ENCODE data around the gene PDCD2L. TPM values are rescaled to one million over a fixed set of nuclear protein-coding genes. Genes with fewer than 3 reads are reported as not detected.
"Not testable (repeated sequence)": the region's sequence is repeated elsewhere in the genome, so short reads cannot be mapped to it uniquely, and the experiment has no call there.

PDCD2L gene
- total RNA-seq, 4 donors from 2014 or later: 5.9 to 20.3 (median 14.7) TPM

DNA sequence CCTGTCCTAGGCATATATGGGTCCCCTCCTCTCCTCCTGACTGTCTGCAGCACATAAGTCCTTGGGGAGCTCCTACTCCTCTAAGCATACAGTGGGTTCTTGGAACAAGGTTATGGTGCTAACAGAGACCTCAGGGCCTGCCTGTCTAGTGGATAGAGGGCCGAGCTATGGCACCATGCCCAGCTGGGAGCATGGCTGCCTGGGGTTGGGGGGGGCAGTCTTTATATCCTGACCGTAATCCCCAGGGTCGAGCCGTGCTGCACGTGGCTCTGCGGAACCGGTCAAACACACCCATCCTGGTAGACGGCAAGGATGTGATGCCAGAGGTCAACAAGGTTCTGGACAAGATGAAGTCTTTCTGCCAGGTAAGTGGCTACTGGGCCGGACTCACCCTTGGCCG is 35.9 kb upstream of the PDCD2L start:
- DNase-seq (ENCODE audit: low spot score in 2 of 2): no peak
- peaks cover 29% of the 10 kb centered on the region for H3K4me1 ChIP-seq
- H3K27ac ChIP-seq: no peak overlapping the region
- TF ChIP-seq EP300 (IDR thresholded peaks at IDR 0.05) (no peak), POLR2A (IDR thresholded peaks at IDR 0.05) (no peak), POLR2AphosphoS5 (IDR thresholded peaks at IDR 0.05) (no peak)
- TF ChIP-seq, protein P1, sequence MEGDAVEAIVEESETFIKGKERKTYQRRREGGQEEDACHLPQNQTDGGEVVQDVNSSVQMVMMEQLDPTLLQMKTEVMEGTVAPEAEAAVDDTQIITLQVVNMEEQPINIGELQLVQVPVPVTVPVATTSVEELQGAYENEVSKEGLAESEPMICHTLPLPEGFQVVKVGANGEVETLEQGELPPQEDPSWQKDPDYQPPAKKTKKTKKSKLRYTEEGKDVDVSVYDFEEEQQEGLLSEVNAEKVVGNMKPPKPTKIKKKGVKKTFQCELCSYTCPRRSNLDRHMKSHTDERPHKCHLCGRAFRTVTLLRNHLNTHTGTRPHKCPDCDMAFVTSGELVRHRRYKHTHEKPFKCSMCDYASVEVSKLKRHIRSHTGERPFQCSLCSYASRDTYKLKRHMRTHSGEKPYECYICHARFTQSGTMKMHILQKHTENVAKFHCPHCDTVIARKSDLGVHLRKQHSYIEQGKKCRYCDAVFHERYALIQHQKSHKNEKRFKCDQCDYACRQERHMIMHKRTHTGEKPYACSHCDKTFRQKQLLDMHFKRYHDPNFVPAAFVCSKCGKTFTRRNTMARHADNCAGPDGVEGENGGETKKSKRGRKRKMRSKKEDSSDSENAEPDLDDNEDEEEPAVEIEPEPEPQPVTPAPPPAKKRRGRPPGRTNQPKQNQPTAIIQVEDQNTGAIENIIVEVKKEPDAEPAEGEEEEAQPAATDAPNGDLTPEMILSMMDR (IDR thresholded peaks at IDR 0.05): no peak
- peaks cover 57% of the 10 kb centered on the region for H3K36me3 ChIP-seq
- no peaks in the 10 kb centered on the region for H3K9me3 ChIP-seq
- 100% methylated on average over 2 of the region's 10 CpGs for WGBS
- H3K4me3 ChIP-seq: no peak overlapping the region
- H3K27me3 ChIP-seq: no peaks in the 10 kb centered on the region

DNA sequence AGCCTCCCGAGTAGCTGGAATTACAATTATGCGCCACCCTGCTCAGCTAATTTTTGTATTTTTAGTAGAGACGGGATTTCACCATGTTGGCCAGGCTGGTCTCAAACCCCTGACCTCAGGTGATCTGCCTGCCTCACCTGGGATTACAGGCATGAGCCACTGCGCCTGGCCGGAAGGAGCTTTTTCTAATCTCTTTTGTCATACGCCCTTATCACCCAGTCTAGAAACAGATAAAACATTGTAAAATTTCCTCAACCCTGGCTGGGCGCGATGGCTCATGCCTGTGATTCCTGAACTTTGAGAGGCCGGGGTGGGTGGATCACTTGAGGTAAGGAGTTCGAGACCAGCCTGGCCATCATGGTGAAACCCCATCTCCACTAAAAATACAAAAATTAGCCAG is 35.0 kb upstream of the PDCD2L start:
- Histone ChIP-seq H3K36me3 (peaks cover 63% of the 10 kb centered on the region), H3K4me1 (peaks cover 29% of the 10 kb centered on the region)
- WGBS: 95% methylated on average over 10 of the region's 10 CpGs

DNA sequence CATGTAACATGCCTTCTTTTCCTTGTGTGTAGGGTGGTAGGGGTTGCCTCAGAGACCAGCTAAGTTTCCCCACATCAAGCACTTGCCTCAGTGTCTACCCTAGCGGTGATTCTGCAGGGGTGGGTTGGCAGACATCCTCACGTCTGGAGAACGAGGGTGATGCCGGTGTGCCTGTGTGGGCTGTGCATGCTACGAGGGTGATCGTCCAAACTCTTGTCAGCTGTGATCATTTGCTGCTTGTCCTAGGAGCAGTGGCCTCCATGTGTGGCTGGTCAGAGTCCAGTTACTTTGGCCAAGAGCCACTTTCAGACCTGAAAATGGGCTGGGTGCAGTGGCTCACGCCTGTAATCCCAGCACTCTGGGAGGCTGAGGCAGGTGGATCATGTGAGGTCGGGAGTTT is 34.1 kb upstream of the PDCD2L start:
- H3K36me3 ChIP-seq: peaks cover 72% of the 10 kb centered on the region
- peaks cover 23% of the 10 kb centered on the region for H3K4me1 ChIP-seq
- H3K4me3 ChIP-seq: no peak overlapping the region

More for the DNA sequence above, 35.0 kb upstream of the PDCD2L start:
- H3K27ac ChIP-seq; H3K9me3 ChIP-seq; H3K4me3 ChIP-seq; DNase-seq (ENCODE audit: low spot score in 2 of 2); H3K27me3 ChIP-seq: not testable (repeated sequence)

DNA sequence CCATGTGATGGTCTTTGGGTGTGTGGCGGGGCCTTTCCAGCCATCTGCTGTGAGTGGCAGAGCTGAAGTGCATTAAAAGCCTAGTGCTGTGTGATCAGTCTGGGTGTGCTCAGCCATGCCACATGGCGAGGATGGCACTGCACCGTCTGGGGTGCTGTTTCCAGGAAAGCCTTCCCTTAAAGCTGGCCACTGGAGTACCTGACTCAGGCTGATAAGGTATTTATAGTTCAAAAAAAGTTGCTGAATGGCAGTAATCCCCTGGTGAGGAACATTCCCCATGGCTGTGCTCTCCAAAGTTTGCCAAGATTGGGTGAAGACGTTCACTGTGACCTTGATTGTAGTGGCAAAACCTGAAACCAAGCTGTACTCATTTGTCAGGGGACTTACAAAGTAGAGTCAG is 33.2 kb upstream of the PDCD2L start:
- Histone ChIP-seq H3K36me3 (peaks cover 81% of the 10 kb centered on the region), H3K9me3 (no peaks in the 10 kb centered on the region), H3K4me3 (no peak overlapping the region), H3K4me1 (peaks cover 18% of the 10 kb centered on the region), H3K27me3 (no peaks in the 10 kb centered on the region), H3K27ac (no peak overlapping the region)
- DNase-seq (ENCODE audit: low spot score in 2 of 2): no peak
- WGBS: 55% methylated on average over 3 of the region's 4 CpGs
- no peak for TF ChIP-seq POLR2A (IDR thresholded peaks at IDR 0.05)
- TF ChIP-seq, protein P1 (IDR thresholded peaks at IDR 0.05): no peak
- no peak for TF ChIP-seq EP300 (IDR thresholded peaks at IDR 0.05)
- TF ChIP-seq POLR2AphosphoS5 (IDR thresholded peaks at IDR 0.05): no peak

More for the DNA sequence above, 34.1 kb upstream of the PDCD2L start:
- H3K27ac ChIP-seq: no peak overlapping the region
- no peaks in the 10 kb centered on the region for H3K27me3 ChIP-seq
- no peaks in the 10 kb centered on the region for H3K9me3 ChIP-seq
- no peak for DNase-seq (ENCODE audit: low spot score in 2 of 2)
- WGBS: 93% methylated on average over 4 of the region's 8 CpGs
- TF ChIP-seq POLR2A (IDR thresholded peaks at IDR 0.05) (no peak), POLR2AphosphoS5 (IDR thresholded peaks at IDR 0.05) (no peak), EP300 (IDR thresholded peaks at IDR 0.05) (no peak)
- TF ChIP-seq, protein P1 (IDR thresholded peaks at IDR 0.05): no peak

DNA sequence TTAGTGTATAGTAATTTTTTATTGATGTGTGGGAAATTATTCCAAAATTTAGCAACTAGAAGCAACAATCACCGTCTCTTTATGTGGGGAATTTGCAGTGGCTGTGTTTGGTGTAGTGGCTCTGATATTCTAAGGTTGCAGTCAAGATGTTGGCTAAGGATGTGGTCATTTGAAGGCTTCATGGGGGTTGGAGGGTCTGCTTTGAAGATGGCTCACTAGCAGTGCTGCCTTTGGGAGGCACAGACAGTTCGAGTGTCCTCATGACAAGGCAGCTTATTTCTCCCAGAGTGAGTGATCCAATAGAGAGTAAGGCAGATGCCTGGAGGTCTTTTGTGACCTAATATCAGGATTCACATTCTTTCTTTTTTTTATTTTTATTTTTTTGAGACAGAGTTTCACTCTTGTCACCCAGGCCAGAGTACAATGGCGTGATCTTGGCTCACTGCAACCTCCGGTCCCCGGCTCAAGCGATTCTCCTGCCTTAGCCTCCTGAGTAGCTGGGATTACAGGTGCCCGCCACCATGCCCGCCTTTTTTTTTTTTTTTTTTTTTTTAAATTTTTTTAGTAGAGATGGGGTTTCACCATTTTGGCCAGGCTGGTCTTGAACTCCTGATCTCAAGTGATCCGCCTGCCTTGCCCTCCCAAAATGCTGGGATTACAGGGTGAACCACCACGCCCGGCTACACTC is 30.5 kb upstream of the PDCD2L start:
- H3K4me1 ChIP-seq: no peaks in the 10 kb centered on the region
- 94% methylated on average over 11 of the region's 11 CpGs for WGBS
- peaks cover 88% of the 10 kb centered on the region for H3K36me3 ChIP-seq
- no peak for TF ChIP-seq POLR2A (IDR thresholded peaks at IDR 0.05)
- TF ChIP-seq EP300 (IDR thresholded peaks at IDR 0.05): no peak
- TF ChIP-seq, protein P1 (IDR thresholded peaks at IDR 0.05): no peak
- TF ChIP-seq POLR2AphosphoS5 (IDR thresholded peaks at IDR 0.05): no peak
- no peaks in the 10 kb centered on the region for H3K27me3 ChIP-seq
- no peak for DNase-seq (ENCODE audit: low spot score in 2 of 2)
- H3K4me3 ChIP-seq: no peak overlapping the region
- H3K27ac ChIP-seq: no peak overlapping the region
- H3K9me3 ChIP-seq: no peaks in the 10 kb centered on the region
